ENCODE data around the gene LRCH1.

DNA sequence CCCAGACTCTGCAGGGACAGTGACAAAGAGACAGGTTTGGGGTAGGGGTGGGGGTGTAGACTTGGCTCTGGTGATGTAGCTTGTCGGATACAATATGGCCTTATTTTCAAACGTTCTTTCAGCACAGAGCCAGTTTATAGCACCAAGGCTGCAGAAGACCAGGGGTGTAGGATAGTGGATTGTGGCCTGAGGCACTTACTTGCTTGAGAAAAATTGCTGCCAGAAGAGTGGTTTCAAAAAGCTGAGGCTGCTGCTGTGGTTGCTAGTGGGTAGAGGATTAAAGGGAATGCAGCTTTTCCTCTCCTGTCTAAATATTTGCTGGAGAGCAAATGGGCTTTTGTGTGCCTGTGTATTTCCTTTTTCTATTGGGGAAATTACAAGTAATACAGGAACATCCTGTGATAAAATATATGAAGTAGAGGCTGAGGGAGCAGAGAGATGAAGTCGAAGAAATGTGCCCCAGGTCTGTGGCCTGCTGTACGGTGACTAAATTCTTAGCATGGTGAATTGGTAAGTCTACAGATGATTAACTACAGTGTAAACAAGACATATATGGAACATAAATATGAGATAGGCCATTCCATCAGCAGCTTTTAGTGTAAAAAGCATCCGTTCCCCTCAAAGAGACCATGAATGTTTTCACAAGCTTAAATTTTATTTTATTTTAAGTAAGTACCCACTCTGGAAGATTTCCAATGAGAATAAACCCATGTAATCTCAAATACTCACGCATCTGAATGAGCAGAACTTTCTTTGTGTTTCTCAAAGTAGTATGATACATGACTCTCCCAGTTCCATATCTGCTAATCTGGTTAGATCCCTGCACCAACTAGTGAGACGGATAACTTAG is 112.9 kb downstream of the LRCH1 start:
- TF ChIP-seq, protein P1, sequence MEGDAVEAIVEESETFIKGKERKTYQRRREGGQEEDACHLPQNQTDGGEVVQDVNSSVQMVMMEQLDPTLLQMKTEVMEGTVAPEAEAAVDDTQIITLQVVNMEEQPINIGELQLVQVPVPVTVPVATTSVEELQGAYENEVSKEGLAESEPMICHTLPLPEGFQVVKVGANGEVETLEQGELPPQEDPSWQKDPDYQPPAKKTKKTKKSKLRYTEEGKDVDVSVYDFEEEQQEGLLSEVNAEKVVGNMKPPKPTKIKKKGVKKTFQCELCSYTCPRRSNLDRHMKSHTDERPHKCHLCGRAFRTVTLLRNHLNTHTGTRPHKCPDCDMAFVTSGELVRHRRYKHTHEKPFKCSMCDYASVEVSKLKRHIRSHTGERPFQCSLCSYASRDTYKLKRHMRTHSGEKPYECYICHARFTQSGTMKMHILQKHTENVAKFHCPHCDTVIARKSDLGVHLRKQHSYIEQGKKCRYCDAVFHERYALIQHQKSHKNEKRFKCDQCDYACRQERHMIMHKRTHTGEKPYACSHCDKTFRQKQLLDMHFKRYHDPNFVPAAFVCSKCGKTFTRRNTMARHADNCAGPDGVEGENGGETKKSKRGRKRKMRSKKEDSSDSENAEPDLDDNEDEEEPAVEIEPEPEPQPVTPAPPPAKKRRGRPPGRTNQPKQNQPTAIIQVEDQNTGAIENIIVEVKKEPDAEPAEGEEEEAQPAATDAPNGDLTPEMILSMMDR (IDR thresholded peaks at IDR 0.05; ENCODE audit: borderline replicate concordance, extremely low read depth, low read length, poor library complexity, severe bottlenecking), result no peak
- TF ChIP-seq EZH2 (IDR thresholded peaks at IDR 0.05; ENCODE audit: borderline replicate concordance, low read depth, low read length, severe bottlenecking), result no peak
